GM18868 (cell line): ENCODE data around the gene RTEL1.
"Not testable (repeated sequence)": the region's sequence is repeated elsewhere in the genome, so short reads cannot be mapped to it uniquely, and the experiment has no call there.

Source experiments
- ATAC-seq: cut with Tn5 transposase; IDR thresholded peaks from one replicate; pipeline ENCODE4 v1.9.1; 2021; ENCODE audit warnings: mild to moderate bottlenecking, moderate library complexity; ENCODE audit not compliant: unreplicated experiment

The RTEL1 gene

DNA sequence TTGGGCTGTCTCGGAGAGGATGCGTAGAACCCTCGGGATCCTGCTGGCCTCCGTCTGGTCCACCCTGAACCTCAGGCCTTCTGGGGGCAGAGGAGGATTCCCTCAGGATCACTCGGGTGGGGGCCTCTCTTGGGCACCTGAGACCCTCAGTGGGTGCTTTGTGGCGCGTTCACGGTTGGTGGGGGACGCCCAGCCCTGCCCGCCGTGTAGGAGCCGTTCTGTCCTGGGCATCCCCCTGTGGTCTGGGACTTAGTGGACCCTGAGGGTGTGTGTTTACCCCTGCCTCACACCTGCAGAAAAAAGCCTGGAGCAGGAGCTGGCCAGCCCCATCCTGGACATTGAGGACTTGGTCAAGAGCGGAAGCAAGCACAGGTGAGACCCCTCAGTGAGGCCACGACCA is 7.6 kb downstream of the RTEL1 start:
- ATAC-seq = no peak

DNA sequence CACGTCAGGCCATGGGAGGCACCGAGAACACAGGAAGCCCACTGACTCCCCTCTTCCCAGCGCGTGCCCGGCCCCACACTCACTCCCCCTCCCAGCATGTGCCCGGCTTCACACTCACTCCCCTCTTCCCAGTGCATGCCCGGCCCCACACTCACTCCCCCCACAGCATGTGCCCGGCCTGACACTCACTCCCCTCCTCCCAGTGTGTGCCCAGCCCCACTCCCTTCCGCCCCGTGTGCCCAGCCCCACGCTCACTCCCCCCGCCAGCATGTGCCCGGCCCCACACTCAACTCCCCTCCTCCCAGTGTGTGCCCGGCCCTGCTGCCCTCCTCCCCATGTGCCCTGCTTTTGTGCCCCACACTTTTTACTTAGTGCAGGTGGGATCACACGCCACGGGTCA is 9.7 kb downstream of the RTEL1 start:
- ATAC-seq = no peak

DNA sequence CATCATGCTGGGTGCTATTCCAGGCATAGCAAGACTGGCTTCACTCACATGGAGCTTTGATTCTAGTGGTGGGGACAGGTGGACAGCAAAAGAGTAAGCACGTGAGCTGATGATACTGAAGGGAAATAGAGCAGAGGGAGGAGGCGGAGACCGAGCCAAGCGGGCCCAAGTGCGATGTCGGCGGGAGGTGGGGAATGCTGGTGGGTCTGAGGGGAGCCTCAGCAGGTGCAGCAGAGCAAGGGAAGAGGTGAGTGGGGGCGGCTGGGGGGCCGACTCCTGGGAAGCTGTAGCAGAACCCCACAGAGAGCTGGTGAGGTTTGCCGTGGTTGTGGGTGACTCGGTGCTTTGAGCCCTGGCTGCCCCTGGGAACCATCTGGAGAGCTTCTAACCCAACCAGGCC is 10.2 kb downstream of the RTEL1 start:
- no peak for ATAC-seq

DNA sequence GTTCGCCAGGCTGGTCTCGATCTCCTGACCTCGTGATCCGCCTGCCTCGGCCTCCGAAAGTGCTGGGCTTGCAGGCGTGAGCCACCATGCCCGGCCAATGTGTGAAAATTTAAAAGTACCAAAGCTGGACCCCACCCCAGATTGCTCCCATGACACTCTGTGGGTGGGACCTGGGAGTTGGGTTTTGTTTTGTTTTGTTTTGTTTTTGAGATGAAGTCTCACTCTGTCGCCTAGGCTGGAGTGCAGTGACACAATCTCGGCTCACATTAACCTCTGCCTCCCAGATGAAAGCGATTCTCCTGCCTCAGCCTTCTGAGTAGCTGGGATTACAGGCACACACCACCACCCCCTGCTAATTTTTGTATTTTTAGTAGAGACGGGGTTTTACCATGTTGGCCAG is 13.6 kb downstream of the RTEL1 start:
- not testable (repeated sequence) for ATAC-seq

DNA sequence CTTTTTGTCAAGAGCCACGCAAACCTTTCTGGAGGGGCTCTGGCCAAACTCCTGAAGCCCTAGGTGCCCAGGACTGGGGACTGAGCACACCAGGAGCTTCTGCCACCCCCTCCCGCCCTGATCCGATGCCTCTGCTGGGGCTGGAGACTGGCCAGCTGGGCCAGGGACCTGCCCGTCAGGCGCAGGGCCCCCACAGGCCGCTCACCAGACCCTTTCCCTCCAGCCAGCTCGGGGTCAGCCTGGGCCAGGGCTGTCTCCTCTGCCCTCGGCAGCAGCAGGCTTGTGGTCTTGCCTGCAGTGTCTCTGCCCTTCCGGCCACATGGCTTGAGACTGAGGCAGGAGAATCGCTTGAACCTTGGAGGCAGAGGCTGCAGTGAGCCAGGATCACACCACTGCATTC is 14.6 kb downstream of the RTEL1 start:
- no peak for ATAC-seq

DNA sequence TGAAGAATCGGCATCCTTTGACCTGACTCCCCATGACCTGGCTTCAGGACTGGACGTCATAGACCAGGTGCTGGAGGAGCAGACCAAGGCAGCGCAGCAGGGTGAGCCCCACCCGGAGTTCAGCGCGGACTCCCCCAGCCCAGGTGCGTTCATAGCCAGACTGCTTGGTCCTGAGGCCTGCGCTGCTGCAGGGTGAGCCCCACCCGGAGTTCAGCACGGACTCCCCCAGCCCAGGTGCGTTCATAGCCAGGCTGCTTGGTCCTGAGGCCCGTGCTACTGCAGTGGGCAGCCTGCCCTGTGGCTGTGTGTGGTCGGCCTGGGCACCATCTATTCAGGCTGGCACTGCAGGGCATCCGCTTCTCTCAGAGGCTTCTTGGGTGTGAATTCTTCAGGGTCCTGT is 15.8 kb downstream of the RTEL1 start:
- no peak for ATAC-seq

DNA sequence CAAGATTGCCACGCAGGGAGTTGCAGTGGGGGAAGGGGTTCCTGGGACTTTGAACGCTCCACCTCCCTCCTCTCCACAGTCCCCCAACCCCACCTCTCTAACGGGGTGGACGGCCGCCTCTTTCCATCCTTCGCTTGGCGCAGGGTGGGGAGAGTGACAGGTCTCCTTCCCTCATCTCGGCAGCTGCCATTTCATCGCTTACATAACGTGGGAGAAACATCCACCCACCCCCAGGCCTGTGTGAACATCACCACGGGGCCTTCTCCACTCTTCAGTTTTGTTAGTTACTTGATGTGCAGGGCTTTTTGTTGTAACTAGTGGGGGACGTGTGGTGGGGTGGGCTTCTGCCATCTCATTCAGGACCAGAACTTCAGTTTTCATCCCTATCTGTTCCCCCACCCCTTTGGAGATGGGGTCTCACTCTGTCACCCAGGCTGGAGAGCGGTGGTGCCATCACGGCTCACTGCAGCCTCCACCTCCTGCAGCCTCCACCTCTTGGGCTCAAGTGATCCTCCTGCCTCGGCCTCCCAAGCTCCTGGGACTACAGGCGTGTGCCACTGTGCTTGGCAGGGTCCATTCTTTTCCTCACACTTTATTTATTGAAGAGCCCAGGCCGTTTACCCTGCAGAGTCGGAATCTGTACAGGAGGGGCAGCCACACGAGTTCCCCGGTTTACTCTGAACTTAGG is 17.7 kb downstream of the RTEL1 start:
- ATAC-seq = no peak

DNA sequence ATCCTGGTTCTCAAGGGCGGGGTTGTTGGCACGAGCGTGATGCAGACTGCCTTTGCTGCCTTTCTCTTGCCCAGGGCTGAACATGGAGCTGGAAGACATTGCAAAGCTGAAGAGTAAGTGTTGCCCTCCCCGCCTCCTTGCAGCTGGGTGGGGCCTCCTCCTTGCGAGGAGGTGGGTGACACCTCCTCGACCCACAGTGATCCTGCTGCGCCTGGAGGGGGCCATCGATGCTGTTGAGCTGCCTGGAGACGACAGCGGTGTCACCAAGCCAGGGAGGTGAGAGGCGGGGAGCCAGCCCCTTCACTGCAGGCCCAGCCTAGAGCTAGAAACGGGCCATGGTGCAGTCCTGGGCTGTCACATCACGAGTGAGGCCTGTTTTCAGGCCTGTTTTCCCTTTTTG is 20.0 kb downstream of the RTEL1 start:
- no peak for ATAC-seq

DNA sequence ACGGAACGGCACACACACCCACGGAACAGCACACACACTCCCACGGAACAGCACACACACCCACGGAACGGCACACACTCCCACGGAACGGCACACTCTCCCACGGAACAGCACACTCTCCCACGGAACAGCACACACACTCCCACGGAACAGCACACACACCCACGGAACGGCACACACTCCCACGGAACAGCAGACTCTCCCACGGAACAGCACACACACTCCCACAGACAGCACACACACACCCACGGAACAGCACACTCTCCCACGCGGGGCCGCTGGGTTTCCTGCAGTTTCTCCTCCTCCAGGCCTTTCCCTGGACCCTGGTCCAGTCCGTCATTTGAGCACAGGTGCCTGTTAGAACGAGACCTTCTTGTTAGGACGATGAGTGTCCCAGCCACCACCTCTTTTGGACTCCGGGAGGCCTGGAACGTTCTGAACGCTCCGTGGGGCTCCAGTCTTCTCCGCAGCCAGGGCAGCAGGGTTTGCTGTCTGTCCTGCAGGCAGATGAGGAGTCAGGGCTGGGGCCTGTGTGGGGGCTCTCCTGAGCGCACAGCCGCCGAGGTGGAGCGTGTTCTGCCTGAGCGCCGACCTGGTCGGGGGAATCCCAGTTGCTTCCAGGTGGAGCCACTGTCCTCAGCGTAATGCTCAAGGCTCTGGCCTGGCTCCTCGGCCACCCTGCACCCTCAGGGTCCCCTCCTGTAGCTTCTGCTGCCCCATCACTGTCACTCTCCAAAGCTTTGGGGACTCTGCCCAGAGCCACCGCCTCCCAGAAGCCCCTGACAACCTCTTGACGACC is 20.8 kb downstream of the RTEL1 start:
- no peak for ATAC-seq

DNA sequence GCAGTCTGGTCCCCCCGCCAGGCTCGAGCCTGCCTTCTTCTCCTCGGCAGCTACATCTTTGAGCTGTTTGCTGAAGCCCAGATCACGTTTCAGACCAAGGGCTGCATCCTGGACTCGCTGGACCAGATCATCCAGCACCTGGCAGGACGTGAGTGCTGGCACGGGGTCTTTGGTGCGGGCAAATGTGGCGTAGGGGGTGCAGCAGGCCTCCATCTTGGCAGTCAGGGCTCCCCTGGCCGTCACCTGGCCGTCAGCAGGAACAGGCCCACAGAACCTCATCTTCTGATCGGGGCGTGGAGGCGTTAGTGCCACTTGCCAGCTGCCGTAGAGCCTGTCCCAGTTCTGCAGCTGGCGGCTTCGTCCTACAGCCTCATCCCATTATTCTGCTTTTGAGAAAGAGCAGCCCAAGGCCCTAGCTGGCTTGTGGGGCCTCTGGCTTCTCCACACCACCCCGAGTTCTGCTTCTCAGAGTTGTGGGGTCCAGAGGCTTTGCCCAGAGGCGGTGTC is 21.7 kb downstream of the RTEL1 start:
- no peak for ATAC-seq

DNA sequence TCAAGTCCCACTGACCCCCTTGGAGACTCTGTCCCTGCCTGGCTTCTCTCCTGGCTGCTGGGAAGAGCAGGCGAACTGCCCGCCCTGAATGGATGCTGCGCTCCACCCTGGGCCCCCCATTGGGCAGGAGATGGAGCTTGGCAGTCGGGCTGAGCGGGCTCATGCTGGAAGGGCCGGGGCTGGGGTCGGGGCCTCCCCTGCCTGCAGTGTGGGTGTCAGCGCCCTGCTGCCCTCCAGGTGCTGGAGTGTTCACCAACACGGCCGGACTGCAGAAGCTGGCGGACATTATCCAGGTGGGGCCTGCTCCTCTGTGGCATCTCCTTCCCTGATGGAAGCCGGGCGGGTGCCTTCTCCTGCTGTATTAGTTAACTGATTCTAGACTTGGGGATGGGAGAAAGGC is 22.3 kb downstream of the RTEL1 start:
- ATAC-seq = no peak

DNA sequence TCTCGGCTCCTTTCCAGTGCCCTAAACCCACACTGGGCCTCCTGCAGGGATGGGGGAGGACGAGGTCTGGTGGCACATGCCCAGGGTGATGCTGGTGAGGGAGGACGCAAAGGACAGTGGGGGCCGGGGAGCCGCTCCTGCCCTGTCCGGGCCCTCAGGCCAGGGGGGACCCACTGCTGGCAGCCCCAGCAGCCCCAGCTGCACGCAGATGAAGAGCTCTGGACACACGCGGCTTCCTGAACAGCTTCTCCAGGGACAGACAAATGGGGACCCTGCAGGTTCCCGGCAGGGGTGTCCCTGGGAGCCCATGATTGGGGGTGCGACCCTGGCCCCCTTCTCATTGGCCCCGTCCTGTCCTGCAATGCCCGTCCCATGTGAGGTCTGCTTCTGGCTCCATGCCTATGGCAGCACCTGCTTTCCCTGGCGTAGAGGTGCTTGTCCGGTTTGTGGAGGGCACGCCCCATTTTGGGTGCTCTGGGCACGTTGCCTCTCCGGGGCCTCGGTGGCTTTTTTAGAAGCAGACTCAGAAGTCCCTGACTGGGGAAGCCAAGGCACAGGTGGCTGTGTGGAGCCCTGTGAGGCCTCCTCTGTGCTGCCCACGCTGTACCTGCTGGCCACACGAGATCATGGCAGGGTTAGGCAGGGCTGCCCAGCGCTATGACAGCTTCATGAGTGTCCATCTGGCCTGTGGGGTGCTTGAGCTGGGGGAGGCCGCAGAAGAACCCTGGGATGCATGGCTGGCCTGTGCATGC is 22.9 kb downstream of the RTEL1 start:
- no peak for ATAC-seq

DNA sequence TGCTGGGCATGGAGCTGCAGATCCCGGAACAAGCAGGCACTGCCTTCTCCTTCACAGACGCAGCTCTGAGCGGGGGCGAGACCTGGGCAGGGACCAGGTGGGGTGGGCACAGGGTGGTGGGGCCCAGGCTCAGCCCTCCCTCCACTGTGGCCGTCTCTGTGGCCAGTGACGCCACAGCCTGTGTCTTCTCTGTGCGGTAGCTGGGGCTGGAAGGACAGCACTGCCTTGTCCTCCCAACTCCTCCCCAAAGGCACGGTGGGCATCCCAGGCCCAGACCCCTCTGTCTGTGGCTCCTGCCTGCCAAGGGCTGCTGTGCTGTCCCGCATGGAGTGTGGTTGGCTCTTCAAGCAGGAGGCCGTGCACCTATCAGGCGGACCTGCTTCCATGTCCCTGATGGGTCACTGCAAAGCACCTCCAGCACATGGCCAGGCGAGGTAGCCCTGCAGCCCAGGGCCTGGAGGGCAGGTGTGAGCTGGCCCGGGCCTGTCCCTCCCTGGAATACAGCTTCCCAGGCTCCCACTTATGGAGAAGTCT is 23.6 kb downstream of the RTEL1 start:
- no peak for ATAC-seq

DNA sequence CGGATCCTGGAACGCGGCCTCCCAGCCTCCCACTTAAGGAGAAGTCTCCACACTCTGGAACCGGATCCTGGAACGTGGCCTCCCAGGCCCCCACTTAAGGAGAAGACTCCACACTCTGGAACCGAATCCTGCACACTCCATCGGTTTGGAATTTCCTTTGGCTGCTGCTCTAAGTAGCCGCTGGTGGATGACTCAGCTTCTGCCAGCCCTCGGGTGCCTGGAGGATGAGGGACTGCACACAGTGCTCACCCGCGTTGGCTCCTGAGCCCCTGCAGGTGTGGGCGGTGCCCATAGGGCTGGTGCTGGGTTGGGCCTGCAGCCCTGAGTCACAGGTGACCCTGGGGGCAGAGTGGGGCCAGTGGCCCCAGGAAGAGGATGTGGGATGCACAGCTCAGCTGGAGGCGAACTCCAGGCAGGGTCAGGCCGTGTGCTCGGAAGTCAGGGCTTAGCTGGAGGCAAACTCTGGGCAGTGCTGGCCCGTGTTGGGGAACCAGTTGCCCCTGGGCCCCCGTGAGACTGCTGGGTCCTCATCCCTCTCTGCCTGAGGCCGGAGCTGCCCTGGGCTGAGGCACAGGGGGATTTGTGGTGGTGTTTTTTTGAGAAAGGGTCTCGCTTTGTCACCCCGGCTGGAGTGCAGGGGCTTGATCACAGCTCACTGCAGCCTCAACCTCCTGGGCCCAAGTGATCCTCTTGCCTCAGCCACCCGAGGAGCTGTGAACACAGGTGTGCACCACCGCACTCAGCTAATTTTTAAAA is 24.4 kb downstream of the RTEL1 start:
- no peak for ATAC-seq

DNA sequence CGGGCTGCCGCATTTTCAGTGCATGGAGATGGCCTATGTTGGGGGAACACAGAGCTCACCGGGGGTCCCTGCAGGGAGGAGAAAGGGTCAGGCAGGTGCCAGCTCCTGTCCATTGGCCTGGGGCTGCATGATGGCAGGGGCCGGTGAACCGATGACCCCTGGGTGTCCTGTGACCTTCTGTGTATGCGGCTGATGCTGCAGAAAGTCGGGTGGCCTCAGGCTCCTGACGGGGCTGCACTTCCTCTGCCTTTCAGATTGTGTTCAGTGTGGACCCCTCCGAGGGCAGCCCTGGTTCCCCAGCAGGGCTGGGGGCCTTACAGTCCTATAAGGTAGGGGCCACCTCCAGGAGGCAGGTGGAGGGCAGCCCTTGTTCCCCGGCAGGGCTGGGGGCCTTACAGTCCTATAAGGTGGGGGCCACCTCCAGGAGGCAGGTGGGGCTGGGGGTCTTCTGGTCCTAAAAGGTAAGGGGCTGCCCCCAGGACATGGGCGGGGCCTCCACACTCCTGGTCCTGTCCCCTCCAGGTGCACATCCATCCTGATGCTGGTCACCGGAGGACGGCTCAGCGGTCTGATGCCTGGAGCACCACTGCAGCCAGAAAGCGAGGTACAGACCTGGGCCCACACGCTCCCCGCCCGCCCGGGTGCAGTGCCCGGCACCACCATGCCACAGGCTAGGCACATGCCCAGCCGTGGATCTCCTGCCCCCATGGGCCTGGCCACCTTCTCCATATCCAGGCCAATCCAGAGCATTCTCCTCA is 27.3 kb downstream of the RTEL1 start:
- no peak for ATAC-seq

DNA sequence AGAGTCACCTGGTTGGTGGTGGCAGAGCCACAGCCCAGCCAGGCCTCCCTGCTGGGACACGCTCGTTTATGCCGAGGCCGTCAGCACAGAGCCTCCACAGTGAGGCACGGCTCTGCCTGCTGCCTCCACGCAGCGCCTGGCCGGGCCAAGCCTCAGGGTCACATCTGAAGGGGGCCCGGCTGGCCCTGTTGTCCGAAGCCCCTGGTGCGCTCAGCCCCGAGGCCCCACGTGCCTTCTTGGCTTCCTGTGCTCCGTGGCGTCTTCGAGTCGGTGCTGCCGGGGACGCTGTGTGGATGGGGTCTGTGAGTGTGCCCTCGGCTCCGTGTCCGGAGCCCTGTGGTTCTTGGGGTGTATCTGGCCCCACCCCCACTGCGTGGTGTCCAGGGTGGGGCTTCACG is 28.0 kb downstream of the RTEL1 start:
- no peak for ATAC-seq

DNA sequence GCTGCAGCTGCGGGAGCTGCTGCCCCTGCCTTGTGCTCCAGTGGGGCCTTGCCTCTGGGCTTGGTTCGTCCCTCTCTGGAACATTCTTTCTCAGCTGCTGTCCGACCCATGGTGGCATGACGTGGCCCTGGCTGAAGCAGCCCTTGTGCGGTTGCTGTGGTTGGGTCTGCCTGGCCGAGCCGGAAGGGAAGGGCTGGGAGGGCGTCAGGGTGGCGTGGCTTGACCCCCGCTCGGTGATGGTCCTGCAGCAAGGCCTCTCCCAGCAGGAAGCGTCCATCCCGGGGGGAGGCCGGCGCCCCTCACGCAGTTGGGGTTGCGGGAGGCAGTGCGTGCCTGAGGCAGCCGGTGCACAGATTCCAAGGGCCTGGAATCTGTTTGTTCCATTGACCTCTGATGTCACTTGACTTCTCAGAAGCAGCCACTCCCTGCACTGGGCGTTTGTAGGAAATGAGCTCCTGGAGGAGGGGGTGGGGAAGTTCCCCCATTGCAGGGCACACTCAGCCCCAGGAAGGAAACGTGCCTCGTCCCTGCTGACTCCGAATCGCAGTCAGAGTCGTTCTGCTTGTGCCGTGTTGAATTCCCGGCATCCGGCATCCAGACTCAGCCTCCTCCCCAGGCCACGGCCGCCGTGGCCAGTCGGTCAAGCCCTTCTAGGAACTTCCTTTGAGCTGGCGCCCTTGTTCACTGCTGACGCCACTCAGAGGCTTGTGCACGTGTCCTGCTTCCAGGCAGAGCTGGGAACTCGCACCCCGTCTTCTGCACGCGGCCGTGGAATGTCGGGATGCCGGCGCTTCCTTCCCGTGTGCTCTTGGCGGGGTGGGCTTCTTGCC is 28.6 kb downstream of the RTEL1 start:
- no peak for ATAC-seq

DNA sequence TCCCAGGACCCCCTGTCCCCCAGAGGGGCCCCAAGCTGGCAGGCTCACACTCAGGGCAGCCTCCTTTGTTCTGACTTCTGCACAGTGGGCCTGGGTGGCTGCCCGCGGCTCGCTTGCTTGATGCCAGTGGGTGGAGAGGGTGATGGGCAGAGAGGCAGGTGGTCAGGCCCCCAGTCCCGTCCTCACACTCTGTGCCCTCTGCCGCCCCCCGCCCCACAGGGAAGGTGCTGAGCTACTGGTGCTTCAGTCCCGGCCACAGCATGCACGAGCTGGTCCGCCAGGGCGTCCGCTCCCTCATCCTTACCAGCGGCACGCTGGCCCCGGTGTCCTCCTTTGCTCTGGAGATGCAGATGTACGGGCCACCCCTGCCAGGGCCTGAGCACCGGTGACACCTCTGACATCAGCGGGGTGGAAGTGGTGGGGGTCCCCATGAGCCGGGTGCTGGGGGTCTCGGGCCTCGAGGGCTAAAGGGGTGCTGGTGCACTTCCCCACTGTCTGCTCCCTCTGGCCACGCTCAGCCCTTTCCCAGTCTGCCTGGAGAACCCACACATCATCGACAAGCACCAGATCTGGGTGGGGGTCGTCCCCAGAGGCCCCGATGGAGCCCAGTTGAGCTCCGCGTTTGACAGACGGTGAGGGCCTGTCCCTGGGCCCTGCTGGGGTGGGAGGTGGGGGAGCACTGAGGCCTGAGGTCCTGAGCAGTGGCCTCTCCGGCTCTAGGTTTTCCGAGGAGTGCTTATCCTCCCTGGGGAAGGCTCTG is 29.5 kb downstream of the RTEL1 start:
- ATAC-seq = no peak
